Measurements from ENCODE around the gene MEIS3.
"Not testable (repeated sequence)": the region's sequence is repeated elsewhere in the genome, so short reads cannot be mapped to it uniquely, and the experiment has no call there.

The MEIS3 gene

GRCh38 chr19:47414469-47414868 is 4.9 kb downstream of the MEIS3 start:
- no peak overlapping the region for H3K4me3 ChIP-seq (ENCODE audit: insufficient read length, low read depth)
- H3K36me3 ChIP-seq (ENCODE audit: insufficient read depth, insufficient read length, low read length) = peaks cover 16% of the 10 kb centered on the region
- H3K9ac ChIP-seq (ENCODE audit: insufficient read length, low read depth) = no peak overlapping the region
- DNase-seq (ENCODE audit: low read depth, low spot score) = no peak
- peaks cover 12% of the 10 kb centered on the region for H3K27me3 ChIP-seq (ENCODE audit: insufficient read depth, insufficient read length)
- peaks cover 9% of the 10 kb centered on the region for H3K4me1 ChIP-seq (ENCODE audit: insufficient read depth, insufficient read length)
- TF ChIP-seq YY1 (IDR thresholded peaks at IDR 0.05; ENCODE audit: insufficient read depth, insufficient read length) (no peak), SUZ12 (IDR thresholded peaks at IDR 0.05; ENCODE audit: extremely low read depth, insufficient read depth, insufficient read length) (no peak), ZNF274 (IDR thresholded peaks at IDR 0.05; ENCODE audit: low read depth, low read length) (no peak)
- H3K9me3 ChIP-seq (ENCODE audit: insufficient read depth, low read length) = no peaks in the 10 kb centered on the region

GRCh38 chr19:47413941-47414340 is 5.4 kb downstream of the MEIS3 start:
- peaks cover 9% of the 10 kb centered on the region for H3K4me1 ChIP-seq (ENCODE audit: insufficient read depth, insufficient read length)
- TF ChIP-seq SUZ12 (IDR thresholded peaks at IDR 0.05; ENCODE audit: extremely low read depth, insufficient read depth, insufficient read length) (no peak), YY1 (IDR thresholded peaks at IDR 0.05; ENCODE audit: insufficient read depth, insufficient read length) (no peak), ZNF274 (IDR thresholded peaks at IDR 0.05; ENCODE audit: low read depth, low read length) (no peak)
- H3K4me3 ChIP-seq (ENCODE audit: insufficient read length, low read depth) = no peak overlapping the region
- DNase-seq (ENCODE audit: low read depth, low spot score) = no peak
- peaks cover 16% of the 10 kb centered on the region for H3K36me3 ChIP-seq (ENCODE audit: insufficient read depth, insufficient read length, low read length)
- no peaks in the 10 kb centered on the region for H3K9me3 ChIP-seq (ENCODE audit: insufficient read depth, low read length)
- no peak overlapping the region for H3K9ac ChIP-seq (ENCODE audit: insufficient read length, low read depth)
- H3K27me3 ChIP-seq (ENCODE audit: insufficient read depth, insufficient read length) = peaks cover 10% of the 10 kb centered on the region

GRCh38 chr19:47411696-47412095 is 7.6 kb downstream of the MEIS3 start:
- H3K9me3 ChIP-seq (ENCODE audit: insufficient read depth, low read length); H3K27me3 ChIP-seq (ENCODE audit: insufficient read depth, insufficient read length); H3K4me1 ChIP-seq (ENCODE audit: insufficient read depth, insufficient read length); H3K4me3 ChIP-seq (ENCODE audit: insufficient read length, low read depth); DNase-seq (ENCODE audit: low read depth, low spot score); H3K9ac ChIP-seq (ENCODE audit: insufficient read length, low read depth): not testable (repeated sequence)
- H3K36me3 ChIP-seq (ENCODE audit: insufficient read depth, insufficient read length, low read length) = peaks cover 25% of the 10 kb centered on the region

GRCh38 chr19:47411101-47411500 is 8.2 kb downstream of the MEIS3 start:
- Histone ChIP-seq H3K9ac (ENCODE audit: insufficient read length, low read depth) (no peak overlapping the region), H3K4me3 (ENCODE audit: insufficient read length, low read depth) (no peak overlapping the region), H3K36me3 (ENCODE audit: insufficient read depth, insufficient read length, low read length) (peaks cover 28% of the 10 kb centered on the region), H3K9me3 (ENCODE audit: insufficient read depth, low read length) (no peaks in the 10 kb centered on the region), H3K27me3 (ENCODE audit: insufficient read depth, insufficient read length) (no peaks in the 10 kb centered on the region), H3K4me1 (ENCODE audit: insufficient read depth, insufficient read length) (peaks cover 2% of the 10 kb centered on the region)
- TF ChIP-seq SUZ12 (IDR thresholded peaks at IDR 0.05; ENCODE audit: extremely low read depth, insufficient read depth, insufficient read length) = no peak
- TF ChIP-seq ZNF274 (IDR thresholded peaks at IDR 0.05; ENCODE audit: low read depth, low read length) = no peak
- no peak for TF ChIP-seq YY1 (IDR thresholded peaks at IDR 0.05; ENCODE audit: insufficient read depth, insufficient read length)
- no peak for DNase-seq (ENCODE audit: low read depth, low spot score)

- H3K9me3 ChIP-seq (ENCODE audit: insufficient read depth, low read length) = no peaks in the 10 kb centered on the region
- no peak overlapping the region for H3K4me3 ChIP-seq (ENCODE audit: insufficient read length, low read depth)
- H3K9ac ChIP-seq (ENCODE audit: insufficient read length, low read depth) = no peak overlapping the region
- no peak for TF ChIP-seq ZNF274 (IDR thresholded peaks at IDR 0.05; ENCODE audit: low read depth, low read length)
- TF ChIP-seq SUZ12 (IDR thresholded peaks at IDR 0.05; ENCODE audit: extremely low read depth, insufficient read depth, insufficient read length) = no peak
- TF ChIP-seq YY1 (IDR thresholded peaks at IDR 0.05; ENCODE audit: insufficient read depth, insufficient read length) = no peak
- DNase-seq (ENCODE audit: low read depth, low spot score) = no peak
- H3K36me3 ChIP-seq (ENCODE audit: insufficient read depth, insufficient read length, low read length) = peaks cover 24% of the 10 kb centered on the region
- no peaks in the 10 kb centered on the region for H3K27me3 ChIP-seq (ENCODE audit: insufficient read depth, insufficient read length)
- H3K4me1 ChIP-seq (ENCODE audit: insufficient read depth, insufficient read length) = peaks cover 2% of the 10 kb centered on the region
Observed at GRCh38 chr19:47408156-47408938, 11.0 kb downstream of the MEIS3 start.

GRCh38 chr19:47407417-47407774 is 11.9 kb downstream of the MEIS3 start:
- Histone ChIP-seq H3K4me1 (ENCODE audit: insufficient read depth, insufficient read length) (peaks cover 3% of the 10 kb centered on the region), H3K9ac (ENCODE audit: insufficient read length, low read depth) (no peak overlapping the region), H3K36me3 (ENCODE audit: insufficient read depth, insufficient read length, low read length) (peaks cover 27% of the 10 kb centered on the region), H3K4me3 (ENCODE audit: insufficient read length, low read depth) (no peak overlapping the region), H3K9me3 (ENCODE audit: insufficient read depth, low read length) (no peaks in the 10 kb centered on the region), H3K27me3 (ENCODE audit: insufficient read depth, insufficient read length) (no peaks in the 10 kb centered on the region)
- no peak for TF ChIP-seq YY1 (IDR thresholded peaks at IDR 0.05; ENCODE audit: insufficient read depth, insufficient read length)
- no peak for DNase-seq (ENCODE audit: low read depth, low spot score)

GRCh38 chr19:47406711-47407416 is 12.5 kb downstream of the MEIS3 start:
- H3K9me3 ChIP-seq (ENCODE audit: insufficient read depth, low read length) = no peaks in the 10 kb centered on the region
- peaks cover 4% of the 10 kb centered on the region for H3K4me1 ChIP-seq (ENCODE audit: insufficient read depth, insufficient read length)
- no peak for DNase-seq (ENCODE audit: low read depth, low spot score)
- no peak for TF ChIP-seq ZNF274 (IDR thresholded peaks at IDR 0.05; ENCODE audit: low read depth, low read length)
- no peak for TF ChIP-seq SUZ12 (IDR thresholded peaks at IDR 0.05; ENCODE audit: extremely low read depth, insufficient read depth, insufficient read length)
- TF ChIP-seq YY1 (IDR thresholded peaks at IDR 0.05; ENCODE audit: insufficient read depth, insufficient read length) = no peak
- H3K9ac ChIP-seq (ENCODE audit: insufficient read length, low read depth) = no peak overlapping the region
- no peaks in the 10 kb centered on the region for H3K27me3 ChIP-seq (ENCODE audit: insufficient read depth, insufficient read length)
- no peak overlapping the region for H3K4me3 ChIP-seq (ENCODE audit: insufficient read length, low read depth)
- peaks cover 29% of the 10 kb centered on the region for H3K36me3 ChIP-seq (ENCODE audit: insufficient read depth, insufficient read length, low read length)
